ENCODE measurements around the gene IL17RA.
A peak's percentile ranks its signal among the peaks of the same experiment; 100 is the strongest.

Gene IL17RA

DNA sequence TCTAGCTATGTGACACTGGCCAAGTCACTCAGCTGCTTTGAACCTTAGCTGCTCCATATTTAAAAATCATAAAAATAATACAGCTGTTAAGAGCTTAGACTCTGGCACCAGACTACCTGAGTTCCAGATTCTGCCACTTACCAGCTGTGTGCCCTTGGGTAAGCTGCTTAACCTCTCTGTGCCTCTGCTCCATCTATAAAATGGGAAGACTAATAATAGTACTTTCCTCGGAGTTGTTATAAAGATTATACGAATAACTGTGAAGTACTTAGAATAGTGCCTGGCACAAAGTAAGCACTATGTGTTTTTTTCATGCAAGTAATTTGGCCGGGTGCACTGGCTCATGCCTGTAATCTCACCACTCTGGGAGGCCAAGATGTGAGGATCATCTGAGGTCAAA is 72.9 kb downstream of the IL17RA start:
- no peak for DNase-seq (ENCODE audit: low spot score)

DNA sequence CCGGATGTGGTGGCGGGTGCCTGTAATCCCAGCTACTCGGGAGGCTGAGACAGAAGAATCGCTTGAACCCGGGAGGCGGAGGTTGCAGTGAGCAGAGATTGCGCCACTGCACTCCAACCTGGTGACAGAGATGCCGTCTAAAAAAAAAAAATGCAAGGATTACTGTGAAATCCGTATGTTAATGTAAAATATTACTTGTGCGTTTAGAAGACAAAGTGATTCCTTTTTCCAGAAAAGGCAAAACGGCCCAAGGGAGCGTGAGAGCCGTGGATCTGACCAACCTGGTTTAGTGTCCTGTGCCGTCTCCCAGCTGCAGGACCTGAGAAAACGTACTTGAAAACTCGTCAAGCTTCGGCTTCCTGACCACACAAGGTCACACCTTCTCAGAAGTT is 73.4 kb downstream of the IL17RA start:
- no peak for DNase-seq (ENCODE audit: low spot score)

GRCh38 chr22:17158568-17159503 is 74.0 kb downstream of the IL17RA start, which contains the start of gene HDHD5:
Gene HDHD5 (minus strand): TSS chr22:17159277. CDS start chr22:17159251, 26 bp downstream.
- peak; percentile 96 for DNase-seq (ENCODE audit: low spot score)

DNA sequence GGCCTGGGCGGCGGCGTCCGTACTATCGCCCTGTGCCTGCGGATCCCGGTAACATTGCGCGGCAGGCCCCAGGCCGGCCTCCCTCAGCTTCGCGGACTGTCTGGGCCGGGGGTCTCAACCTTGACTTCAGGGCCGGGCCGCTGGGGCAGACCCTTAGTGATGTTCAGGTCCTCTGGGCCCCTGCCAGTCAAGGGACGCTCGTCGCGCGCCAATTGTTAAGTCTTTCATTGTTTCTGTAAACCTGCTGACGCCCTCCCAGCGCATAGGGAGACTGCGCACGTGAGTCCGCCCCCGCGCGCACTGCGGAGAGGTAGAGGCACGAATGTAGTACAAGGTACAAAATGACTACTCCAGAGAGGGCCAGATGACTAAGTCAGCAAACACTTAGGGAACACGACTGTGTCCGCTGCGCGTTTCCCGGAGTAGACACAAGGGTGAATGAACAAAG is 74.7 kb downstream of the IL17RA start:
- peak; percentile 13 for DNase-seq (ENCODE audit: low spot score)

DNA sequence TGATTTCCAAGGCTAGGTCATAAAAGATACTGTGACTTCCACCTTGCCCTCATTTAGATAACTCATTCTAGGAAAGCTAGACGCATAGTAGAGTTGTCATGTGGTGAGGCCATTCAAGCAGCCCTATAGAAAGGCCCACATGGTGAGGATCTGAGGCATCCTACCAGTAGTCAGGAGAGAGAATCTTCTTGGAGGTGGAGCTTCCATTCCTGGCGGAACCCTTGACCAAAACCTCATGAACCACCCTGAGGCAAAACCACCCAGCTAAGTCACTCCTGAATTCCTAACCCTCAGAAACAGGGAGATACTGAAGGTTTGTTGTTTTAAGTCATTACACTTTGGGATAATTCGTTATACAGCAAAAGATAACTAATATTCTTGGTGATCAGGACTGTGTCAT is 77.2 kb downstream of the IL17RA start:
- DNase-seq (ENCODE audit: low spot score) = no peak

GRCh38 chr22:17162731-17163130 is 77.9 kb downstream of the IL17RA start:
- DNase-seq (ENCODE audit: low spot score) = no peak

DNA sequence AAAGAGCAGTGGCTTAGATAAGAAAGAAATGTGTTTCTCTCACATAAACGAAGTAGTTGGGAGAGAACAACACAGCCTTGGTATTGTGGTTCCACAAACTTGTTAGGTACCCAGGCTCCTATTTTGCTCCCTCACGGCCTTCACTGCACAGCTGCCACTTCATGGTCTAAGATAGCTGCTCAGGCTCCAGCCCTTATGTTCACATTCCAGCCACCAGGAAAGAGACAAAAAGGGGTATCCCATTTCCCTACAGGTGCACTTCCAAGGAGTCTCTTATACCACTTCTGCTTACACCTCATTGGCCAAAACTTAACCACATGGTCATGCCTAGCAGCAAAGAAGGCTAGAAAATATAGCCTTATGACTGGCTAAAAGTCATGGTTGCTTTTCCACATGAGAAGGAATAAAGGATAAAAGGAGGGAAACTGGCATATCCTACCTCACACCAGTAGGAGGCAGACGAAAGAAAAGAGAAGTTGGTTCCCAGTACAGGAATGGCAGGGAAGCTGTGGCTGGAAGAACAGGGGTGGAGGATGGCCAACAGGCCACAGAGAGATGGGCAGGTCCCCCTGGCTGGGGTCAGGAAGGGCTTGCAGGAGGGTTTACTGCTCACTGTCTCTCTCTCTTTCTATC is 79.7 kb downstream of the IL17RA start:
- DNase-seq (ENCODE audit: low spot score) = no peak
